Esophagus squamous epithelium (tissue), 5 donors: Measurements from ENCODE around the gene EFNA1. TPM values are rescaled to one million over a fixed set of nuclear protein-coding genes. Genes with fewer than 3 reads are reported as not detected.

Experiments used
- DNase-seq: peaks from one replicate; lab custom pipeline; 2025; lab: John Stamatoyannopoulos, UW
- H3K27ac ChIP-seq, 4 donors: fragments of 200-600 bp; sonication (generic); one replicate each; pipeline ENCODE4 v1.5.1; 2016 to 2019; ENCODE audit warnings: mild to moderate bottlenecking in 1 of 4
- H3K27me3 ChIP-seq, 4 donors: fragments of 200-600 bp; sonication (generic); 1 replicate in 3 of 4; 2 replicates in 1 of 4; pipeline versions ENCODE4 v1.5.1 to v1.6.0; 2017 to 2021; ENCODE audit warnings: antibody characterized with exemption in 1 of 4
- H3K36me3 ChIP-seq, 3 donors: fragments of 200-600 bp; sonication (generic); one replicate each; pipeline ENCODE4 v1.5.1; 2016 to 2019
- H3K4me1 ChIP-seq, 3 donors: fragments of 200-600 bp; sonication (generic); one replicate each; pipeline ENCODE4 v1.5.1; 2017 to 2019
- H3K4me3 ChIP-seq, 4 donors: fragments of 200-600 bp; sonication (generic); 1 replicate in 3 of 4; 2 replicates in 1 of 4; pipeline ENCODE4 v1.5.1; 2016 to 2019; ENCODE audit warnings: mild to moderate bottlenecking in 2 of 4, moderate library complexity in 1 of 4
- H3K9me3 ChIP-seq, 3 donors: fragments of 200-600 bp; sonication (generic); one replicate each; pipeline ENCODE4 v1.5.1; 2016 to 2019
- POLR2A ChIP-seq, 4 donors: fragments of 450-650 bp; IDR thresholded peaks; one replicate each; pipeline ENCODE4 v1.6.1; 2017; ENCODE audit warnings: antibody characterized with exemption in 4 of 4, mild to moderate bottlenecking in 4 of 4, moderate library complexity in 3 of 4
- WGBS, 2 donors: methylation state at CpG; one replicate each; pipeline ENCODE4 v1.1.5; 2018; 5-methylcytosine and 5-hydroxymethylcytosine counted together
- intact Hi-C: fragments of 100-400 bp; cut with DNase I; formaldehyde crosslinking; loops from one replicate; pipeline ENCODE4 v1.15.0; 2022
- total RNA-seq, 4 donors: library from RNA; depleted of rRNA; stranded (reverse); fragments of >200 nt; gene quantifications; one replicate each; pipeline ENCODE4 v1.1.0, GENCODE V29; 2016
- TF ChIP-seq, protein P1 (sequence below), 6 experiments: fragments of 450-650 bp in 4 of 6; fragments of 200-600 bp in 2 of 6; sonication (generic) in 2 of 6; IDR thresholded peaks; one replicate each; pipeline ENCODE4 v1.5.1; 2016 to 2019; ENCODE audit warnings: antibody characterized with exemption in 6 of 6, mild to moderate bottlenecking in 4 of 6, moderate library complexity in 4 of 6
- donor health status: DM: yes; HTN: yes; CAD: no.

EFNA1 gene
- total RNA-seq, 4 donors from 2014 or later, result 30.2 to 42.9 (median 31.0) TPM

DNA sequence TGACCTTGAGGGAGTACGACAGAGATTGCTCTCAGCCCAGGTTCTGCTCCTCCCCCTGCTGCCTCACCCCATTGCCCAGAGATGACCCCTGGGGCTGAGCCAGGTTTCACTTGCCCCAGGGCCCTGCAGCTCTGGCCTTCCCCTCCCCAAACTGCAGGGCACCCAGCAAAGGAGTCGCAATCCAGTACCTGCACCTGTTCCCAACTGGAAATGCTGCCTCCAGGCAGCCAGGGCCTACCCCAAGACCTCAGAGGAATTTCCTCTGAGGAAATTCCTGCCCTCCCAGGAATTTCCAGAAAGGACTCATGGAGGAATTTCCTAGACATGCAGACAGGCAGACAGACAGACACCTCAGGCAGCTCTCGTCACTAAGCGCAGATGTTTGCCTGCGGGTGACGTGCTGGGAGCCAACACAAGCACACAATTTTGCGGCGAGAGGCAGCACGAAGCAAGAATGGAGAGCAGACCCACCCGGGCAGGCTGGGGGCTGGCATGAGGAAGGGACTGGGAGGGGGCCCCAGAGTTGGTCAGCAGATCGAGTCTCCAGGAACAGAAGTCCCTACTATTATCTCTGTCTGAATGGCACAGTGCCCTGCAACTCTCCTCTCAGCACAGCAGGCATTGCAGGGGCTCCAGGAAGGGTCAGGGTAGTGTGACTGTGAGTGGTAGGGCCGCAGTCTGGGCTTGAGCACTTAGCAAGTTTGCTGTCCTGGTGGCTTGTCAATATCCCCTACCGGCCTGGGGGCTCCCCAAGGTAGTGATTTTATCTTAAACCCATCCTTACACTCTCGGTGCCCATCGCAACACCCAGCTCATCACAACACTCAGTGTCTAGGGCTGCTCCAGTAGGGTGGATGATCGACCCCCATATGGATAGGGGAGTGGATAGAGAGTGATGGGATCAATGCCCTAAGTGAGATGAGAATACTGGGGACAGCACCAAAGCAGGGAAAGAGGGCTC, 2.9 kb upstream of the EFNA1 start:
- 48% methylated on average over 4 to 9 of the region's 16 CpGs for WGBS, 2 donors
- no peak for DNase-seq
- H3K4me3 ChIP-seq, result no peak overlapping the region
- H3K36me3 ChIP-seq, result no peaks in the 10 kb centered on the region
- peaks cover 24 to 82% (median 53%) of the 10 kb centered on the region in 3 donors for H3K4me1 ChIP-seq
- peaks cover 0 to 22% (median 0%) of the 10 kb centered on the region in 4 donors for H3K27me3 ChIP-seq
- TF ChIP-seq POLR2A (IDR thresholded peaks at IDR 0.05), result no peak
- TF ChIP-seq, protein P1, sequence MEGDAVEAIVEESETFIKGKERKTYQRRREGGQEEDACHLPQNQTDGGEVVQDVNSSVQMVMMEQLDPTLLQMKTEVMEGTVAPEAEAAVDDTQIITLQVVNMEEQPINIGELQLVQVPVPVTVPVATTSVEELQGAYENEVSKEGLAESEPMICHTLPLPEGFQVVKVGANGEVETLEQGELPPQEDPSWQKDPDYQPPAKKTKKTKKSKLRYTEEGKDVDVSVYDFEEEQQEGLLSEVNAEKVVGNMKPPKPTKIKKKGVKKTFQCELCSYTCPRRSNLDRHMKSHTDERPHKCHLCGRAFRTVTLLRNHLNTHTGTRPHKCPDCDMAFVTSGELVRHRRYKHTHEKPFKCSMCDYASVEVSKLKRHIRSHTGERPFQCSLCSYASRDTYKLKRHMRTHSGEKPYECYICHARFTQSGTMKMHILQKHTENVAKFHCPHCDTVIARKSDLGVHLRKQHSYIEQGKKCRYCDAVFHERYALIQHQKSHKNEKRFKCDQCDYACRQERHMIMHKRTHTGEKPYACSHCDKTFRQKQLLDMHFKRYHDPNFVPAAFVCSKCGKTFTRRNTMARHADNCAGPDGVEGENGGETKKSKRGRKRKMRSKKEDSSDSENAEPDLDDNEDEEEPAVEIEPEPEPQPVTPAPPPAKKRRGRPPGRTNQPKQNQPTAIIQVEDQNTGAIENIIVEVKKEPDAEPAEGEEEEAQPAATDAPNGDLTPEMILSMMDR (IDR thresholded peaks at IDR 0.05), result no peak
- H3K9me3 ChIP-seq, result no peaks in the 10 kb centered on the region
- intact Hi-C loops, result no loop called here
- peak overlapping the region; percentile 93 to 100 (median 99) for H3K27ac ChIP-seq

DNA sequence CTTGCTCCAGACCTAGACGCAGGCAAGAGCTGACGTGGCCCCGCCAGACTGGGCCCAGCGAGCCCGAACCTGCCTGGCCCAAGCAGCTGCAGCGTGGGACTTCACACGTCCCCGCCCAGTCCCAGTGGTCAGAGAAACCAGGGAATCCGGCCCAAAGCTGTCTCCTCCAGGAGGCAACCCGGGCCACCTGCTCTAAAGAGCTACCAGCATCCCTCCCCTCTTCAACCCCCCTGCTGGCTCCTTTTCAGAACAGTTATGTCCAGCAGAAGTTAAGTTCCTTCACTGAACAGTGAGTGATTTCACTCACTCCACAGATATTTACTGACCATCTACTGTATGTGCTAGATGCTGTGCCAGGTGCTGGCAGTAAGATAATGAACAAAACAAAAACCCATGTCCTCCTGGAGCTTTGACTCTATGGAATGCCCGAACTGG, 2.1 kb upstream of the EFNA1 start:
- Histone ChIP-seq H3K36me3 (peaks cover 0 to under 1% (median 0%) of the 10 kb centered on the region in 3 donors), H3K4me3 (peak overlapping the region in 2 of 4 donors; percentile 71 to 75), H3K27ac (peak overlapping the region; percentile 93 to 100 (median 99)), H3K9me3 (no peaks in the 10 kb centered on the region), H3K4me1 (peaks cover 24 to 82% (median 49%) of the 10 kb centered on the region in 3 donors), H3K27me3 (peaks cover 0 to 26% (median 0%) of the 10 kb centered on the region in 4 donors)
- 21 to 40% methylated on average over 1 to 10 of the region's 11 CpGs for WGBS, 2 donors
- no peak for DNase-seq
- intact Hi-C loops, result no loop called here
- TF ChIP-seq, protein P1 (IDR thresholded peaks at IDR 0.05), result no peak
- no peak for TF ChIP-seq POLR2A (IDR thresholded peaks at IDR 0.05)

DNA sequence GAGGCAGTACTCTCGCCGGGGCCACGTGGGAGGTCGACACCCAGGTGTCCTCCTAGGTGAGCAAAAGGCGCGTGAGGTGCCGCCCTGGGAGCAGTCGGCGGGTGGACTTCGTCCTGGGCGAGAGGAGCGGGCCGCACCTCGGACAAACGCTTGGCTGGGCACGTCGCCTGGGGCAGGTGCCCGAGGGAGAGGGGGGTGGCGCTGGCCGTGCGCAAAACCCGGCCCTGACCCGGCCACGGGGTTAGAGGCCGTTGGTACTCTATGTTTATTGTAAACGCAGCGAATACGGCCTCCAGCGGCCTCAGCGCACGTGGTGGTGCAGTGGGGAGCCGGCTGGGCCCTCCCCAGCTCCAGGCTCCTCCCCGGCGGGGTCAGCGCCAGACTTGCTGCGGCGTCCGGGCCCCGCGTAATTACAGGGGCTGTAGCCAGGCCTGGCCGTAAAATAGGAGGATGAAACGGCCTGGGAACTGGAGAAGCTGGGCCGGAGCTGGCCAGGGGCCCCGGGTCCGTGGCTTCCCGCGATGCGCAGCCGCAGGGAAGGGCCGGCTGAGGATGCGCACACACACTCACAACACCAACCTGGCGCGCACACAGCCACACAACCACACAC, 1.6 kb upstream of the EFNA1 start:
- no peak for DNase-seq
- peaks cover 0 to 26% (median 0%) of the 10 kb centered on the region in 4 donors for H3K27me3 ChIP-seq
- WGBS, 2 donors, result 26% methylated on average over 4 of the region's 53 CpGs; no CpG with 5 or more reads in 1 of the 2 donors
- intact Hi-C loops, result no loop called here
- H3K27ac ChIP-seq, result peak overlapping the region; percentile 93 to 100 (median 99)
- peaks cover 24 to 82% (median 46%) of the 10 kb centered on the region in 3 donors for H3K4me1 ChIP-seq
- H3K4me3 ChIP-seq, result peak overlapping the region; percentile 71 to 87 (median 75)
- peaks cover 0 to 6% (median 3%) of the 10 kb centered on the region in 3 donors for H3K36me3 ChIP-seq
- H3K9me3 ChIP-seq, result no peaks in the 10 kb centered on the region
- TF ChIP-seq POLR2A (IDR thresholded peaks at IDR 0.05), result peak in 1 of 4 donors; percentile 17
- TF ChIP-seq, protein P1 (IDR thresholded peaks at IDR 0.05), result no peak

DNA sequence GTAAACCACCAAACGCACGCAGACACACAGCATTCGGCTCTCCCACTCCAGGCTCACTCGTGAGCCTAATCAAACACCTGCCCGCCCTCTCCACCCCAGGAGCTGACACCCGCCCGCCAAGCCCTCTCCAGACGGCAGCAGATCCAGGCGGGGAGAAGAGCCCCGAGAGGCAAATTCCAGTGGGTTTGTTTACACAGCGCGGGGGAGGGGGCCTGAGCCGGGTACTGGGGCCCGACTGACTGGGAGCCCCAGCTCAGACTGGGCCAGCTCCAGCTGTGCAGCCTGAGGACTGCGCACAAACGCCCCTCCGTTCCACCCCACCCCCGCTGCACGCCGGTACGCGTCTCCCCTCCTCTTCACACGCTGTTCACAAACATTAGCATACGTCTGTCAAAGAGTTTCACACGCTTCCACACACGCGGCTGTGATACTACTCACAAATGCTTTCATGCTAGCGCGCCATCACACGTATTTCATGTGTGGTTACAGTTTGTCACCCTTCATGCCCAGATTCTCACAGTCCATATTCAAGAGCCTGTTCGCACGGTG, 1.0 kb upstream of the EFNA1 start:
- H3K27ac ChIP-seq, result peak overlapping the region; percentile 93 to 100 (median 99)
- WGBS, 2 donors, result 0 to 6% methylated on average over 14 to 28 of the region's 32 CpGs
- H3K27me3 ChIP-seq, result peaks cover 0 to 26% (median 0%) of the 10 kb centered on the region in 4 donors
- intact Hi-C loops, result no loop called here
- peaks cover 24 to 84% (median 51%) of the 10 kb centered on the region in 3 donors for H3K4me1 ChIP-seq
- H3K9me3 ChIP-seq, result no peaks in the 10 kb centered on the region
- H3K4me3 ChIP-seq, result peak overlapping the region; percentile 71 to 87 (median 75)
- DNase-seq, result no peak
- peaks cover 4 to 12% (median 8%) of the 10 kb centered on the region in 3 donors for H3K36me3 ChIP-seq
- TF ChIP-seq POLR2A (IDR thresholded peaks at IDR 0.05), result no peak
- TF ChIP-seq, protein P1 (IDR thresholded peaks at IDR 0.05), result peak in 1 of 6 experiments; percentile 6
